Osteoblast (primary cell): ENCODE measurements around the gene FLII. TPM values are rescaled to one million over a fixed set of nuclear protein-coding genes. Genes with fewer than 3 reads are reported as not detected.

Experiments
- DNase-seq: peaks from one replicate; pipeline ENCODE4 v3.0.0; 2011; ENCODE audit warnings: low spot score, mixed read lengths; ENCODE audit not compliant: insufficient read length; ENCODE audit errors: missing footprints
- H2AFZ ChIP-seq: 2 replicates; pipeline ENCODE4 v1.6.0; 2011; ENCODE audit warnings: mild to moderate bottlenecking, low read length
- H3K27ac ChIP-seq: 2 replicates; pipeline ENCODE4 v1.5.1; 2011; ENCODE audit warnings: mild to moderate bottlenecking, low read depth, low read length, moderate library complexity
- H3K27me3 ChIP-seq: 2 replicates; pipeline ENCODE4 v1.6.0; 2012; ENCODE audit warnings: mild to moderate bottlenecking, control low read depth, inconsistent platforms, low read length, moderate library complexity; ENCODE audit not compliant: insufficient read depth
- H3K36me3 ChIP-seq: 2 replicates; pipeline ENCODE4 v1.5.1; 2011; ENCODE audit warnings: mild to moderate bottlenecking, low read length, control low read depth, moderate library complexity; ENCODE audit not compliant: insufficient read depth
- H3K4me1 ChIP-seq: 2 replicates; pipeline ENCODE4 v1.5.1; 2011; ENCODE audit warnings: mild to moderate bottlenecking, low read length, control low read depth, moderate library complexity; ENCODE audit not compliant: insufficient read depth
- H3K4me2 ChIP-seq: 2 replicates; pipeline ENCODE4 v1.6.0; 2011; ENCODE audit warnings: mild to moderate bottlenecking, low read length; ENCODE audit not compliant: insufficient read depth
- H3K4me3 ChIP-seq: fragments of 200-600 bp; sonication (generic); 3 replicates; pipeline ENCODE4 v1.5.1; 2012; ENCODE audit warnings: mild to moderate bottlenecking, low read length, inconsistent platforms; ENCODE audit not compliant: insufficient read depth
- H3K79me2 ChIP-seq: 2 replicates; pipeline ENCODE4 v1.6.0; 2012; ENCODE audit warnings: mild to moderate bottlenecking, low read length, control low read depth, inconsistent platforms; ENCODE audit not compliant: insufficient read depth
- H3K9me3 ChIP-seq: 2 replicates; pipeline ENCODE4 v1.5.1; 2011; ENCODE audit warnings: low read depth, low read length, control low read depth
- H4K20me1 ChIP-seq: 2 replicates; pipeline ENCODE4 v1.6.0; 2012; ENCODE audit warnings: mild to moderate bottlenecking, low read length, control low read depth; ENCODE audit not compliant: insufficient read depth
- total RNA-seq: library from RNA; depleted of rRNA; stranded (reverse); fragments of >200 nt; gene quantifications from 2 replicates; pipeline ENCODE4 v1.2.3, GENCODE V29; 2012
- TF ChIP-seq, protein P1 (sequence below): IDR thresholded peaks from 2 replicates; pipeline ENCODE4 v1.5.1; 2011; ENCODE audit warnings: mild to moderate bottlenecking, low read depth, low read length, moderate library complexity; ENCODE audit errors: extremely low read depth

FLII gene
- total RNA-seq, 1 donor = 212 TPM

DNA sequence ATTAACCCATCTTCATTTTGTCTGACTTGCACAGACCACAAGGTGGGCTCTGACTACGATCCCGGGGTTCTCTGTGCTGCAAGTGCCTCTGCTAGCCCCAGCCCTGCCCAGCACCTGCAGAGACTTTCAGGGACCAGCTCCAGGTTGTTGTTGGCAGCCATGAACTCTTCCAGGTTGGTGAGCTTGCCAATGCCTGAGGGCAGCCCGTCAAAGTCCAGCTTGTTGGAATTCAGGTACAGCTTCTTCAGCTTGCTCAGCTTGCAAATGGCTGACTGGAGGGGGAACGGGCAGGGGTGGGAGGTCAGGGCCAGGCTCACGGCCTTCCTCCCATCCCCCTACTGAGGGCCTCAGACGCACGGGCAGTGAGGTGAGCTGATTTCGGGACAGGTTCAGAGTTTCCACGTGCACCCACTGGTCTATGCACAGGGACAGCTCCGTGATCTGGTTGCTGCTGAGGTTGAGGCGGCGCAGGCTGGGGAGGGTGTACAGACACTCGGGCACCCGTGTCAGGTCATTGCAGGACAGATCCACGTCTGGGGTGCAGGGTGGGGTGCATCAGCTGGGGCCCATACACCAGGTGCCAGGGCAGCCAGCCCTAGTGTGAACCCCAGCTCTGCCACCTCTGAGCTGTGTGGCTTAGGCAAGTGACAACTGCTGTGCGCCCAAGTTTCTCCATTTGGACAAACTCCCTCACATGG, 5.2 kb downstream of the FLII start:
- Histone ChIP-seq H3K27ac (no peak overlapping the region), H3K4me3 (no peak overlapping the region), H3K79me2 (peaks cover 49% of the 10 kb centered on the region), H3K4me1 (peaks cover 9% of the 10 kb centered on the region), H3K4me2 (no peak overlapping the region), H3K9me3 (no peaks in the 10 kb centered on the region), H2AFZ (no peak overlapping the region), H4K20me1 (peaks cover 43% of the 10 kb centered on the region), H3K36me3 (peaks cover 80% of the 10 kb centered on the region), H3K27me3 (no peaks in the 10 kb centered on the region)
- no peak for DNase-seq
- TF ChIP-seq, protein P1, sequence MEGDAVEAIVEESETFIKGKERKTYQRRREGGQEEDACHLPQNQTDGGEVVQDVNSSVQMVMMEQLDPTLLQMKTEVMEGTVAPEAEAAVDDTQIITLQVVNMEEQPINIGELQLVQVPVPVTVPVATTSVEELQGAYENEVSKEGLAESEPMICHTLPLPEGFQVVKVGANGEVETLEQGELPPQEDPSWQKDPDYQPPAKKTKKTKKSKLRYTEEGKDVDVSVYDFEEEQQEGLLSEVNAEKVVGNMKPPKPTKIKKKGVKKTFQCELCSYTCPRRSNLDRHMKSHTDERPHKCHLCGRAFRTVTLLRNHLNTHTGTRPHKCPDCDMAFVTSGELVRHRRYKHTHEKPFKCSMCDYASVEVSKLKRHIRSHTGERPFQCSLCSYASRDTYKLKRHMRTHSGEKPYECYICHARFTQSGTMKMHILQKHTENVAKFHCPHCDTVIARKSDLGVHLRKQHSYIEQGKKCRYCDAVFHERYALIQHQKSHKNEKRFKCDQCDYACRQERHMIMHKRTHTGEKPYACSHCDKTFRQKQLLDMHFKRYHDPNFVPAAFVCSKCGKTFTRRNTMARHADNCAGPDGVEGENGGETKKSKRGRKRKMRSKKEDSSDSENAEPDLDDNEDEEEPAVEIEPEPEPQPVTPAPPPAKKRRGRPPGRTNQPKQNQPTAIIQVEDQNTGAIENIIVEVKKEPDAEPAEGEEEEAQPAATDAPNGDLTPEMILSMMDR = no peak

DNA sequence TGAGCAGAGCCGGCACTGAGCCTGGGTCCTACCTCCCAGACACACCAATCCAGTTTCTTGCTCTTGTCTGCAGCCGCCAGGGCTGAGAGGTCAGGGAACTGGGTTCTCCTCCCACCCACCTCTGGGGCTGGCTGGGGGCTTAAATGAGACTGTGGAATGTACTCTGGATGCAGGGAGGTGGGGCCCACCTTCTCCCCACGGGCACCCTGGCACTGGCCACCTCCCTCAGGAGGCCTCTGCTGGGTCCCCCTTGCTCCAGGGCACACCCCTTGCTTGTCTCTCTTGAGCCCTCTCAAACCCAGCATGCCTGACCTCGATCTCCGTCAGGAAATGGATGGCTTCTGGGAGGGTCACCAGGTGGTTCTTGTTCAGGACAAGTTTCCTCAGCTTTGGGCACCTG, 6.4 kb downstream of the FLII start:
- H3K27me3 ChIP-seq = no peaks in the 10 kb centered on the region
- H3K27ac ChIP-seq = no peak overlapping the region
- H3K4me3 ChIP-seq = no peak overlapping the region
- H3K36me3 ChIP-seq = peaks cover 91% of the 10 kb centered on the region
- no peaks in the 10 kb centered on the region for H3K9me3 ChIP-seq
- H3K79me2 ChIP-seq = peaks cover 39% of the 10 kb centered on the region
- H4K20me1 ChIP-seq = peaks cover 46% of the 10 kb centered on the region
- no peak for DNase-seq
- peaks cover 3% of the 10 kb centered on the region for H3K4me1 ChIP-seq
- no peak overlapping the region for H2AFZ ChIP-seq
- H3K4me2 ChIP-seq = no peak overlapping the region
- TF ChIP-seq, protein P1 = no peak

DNA sequence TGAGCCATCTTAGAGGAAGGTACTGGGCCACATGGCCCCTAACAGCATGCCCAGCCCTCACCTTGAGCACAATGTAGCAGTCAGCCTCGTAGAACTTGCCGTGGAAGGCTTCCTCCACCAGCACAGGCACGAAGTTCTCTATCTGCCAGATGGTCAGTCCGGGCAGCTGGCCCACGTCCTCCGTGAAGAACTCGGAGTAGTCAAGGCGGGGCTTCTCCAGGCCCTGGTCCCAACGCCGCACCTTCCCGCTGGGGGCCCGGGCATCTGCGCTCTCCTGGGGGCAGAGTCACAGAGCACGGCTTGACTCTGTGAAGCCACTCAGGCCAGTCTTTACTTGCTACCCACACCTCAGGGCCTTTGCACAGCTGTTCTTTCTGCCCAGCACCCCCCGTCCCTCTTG, 7.3 kb downstream of the FLII start:
- Histone ChIP-seq H3K4me2 (no peak overlapping the region), H2AFZ (no peak overlapping the region), H3K27me3 (no peaks in the 10 kb centered on the region), H4K20me1 (peaks cover 41% of the 10 kb centered on the region), H3K36me3 (peaks cover 94% of the 10 kb centered on the region), H3K9me3 (no peaks in the 10 kb centered on the region), H3K4me1 (no peaks in the 10 kb centered on the region), H3K27ac (no peak overlapping the region), H3K79me2 (peaks cover 30% of the 10 kb centered on the region), H3K4me3 (no peak overlapping the region)
- TF ChIP-seq, protein P1 = no peak
- DNase-seq = no peak

DNA sequence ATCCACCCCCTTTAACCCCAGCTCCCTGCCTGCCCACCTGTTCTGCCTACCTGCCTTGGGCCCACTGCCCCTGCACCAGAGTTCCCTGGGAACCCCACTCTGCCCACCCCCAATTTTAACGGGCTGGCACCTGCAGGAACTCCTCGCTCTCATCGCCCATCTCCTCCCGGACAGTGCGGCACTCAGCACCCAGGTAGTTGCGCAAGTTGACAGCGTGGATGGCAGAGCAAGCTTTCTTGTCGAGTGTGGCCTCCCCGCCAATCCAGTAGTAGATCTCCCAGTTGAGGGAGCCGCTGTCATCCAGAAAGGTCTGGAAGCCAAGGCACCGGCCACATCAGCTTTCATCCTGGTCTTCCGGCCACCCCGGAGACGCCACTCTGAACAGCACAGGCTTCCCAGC, 7.8 kb downstream of the FLII start:
- Histone ChIP-seq H2AFZ (no peak overlapping the region), H3K79me2 (peaks cover 25% of the 10 kb centered on the region), H4K20me1 (peaks cover 36% of the 10 kb centered on the region), H3K9me3 (no peaks in the 10 kb centered on the region), H3K4me3 (no peak overlapping the region), H3K4me2 (no peak overlapping the region), H3K27ac (no peak overlapping the region), H3K27me3 (no peaks in the 10 kb centered on the region), H3K4me1 (no peaks in the 10 kb centered on the region), H3K36me3 (peaks cover 94% of the 10 kb centered on the region)
- TF ChIP-seq, protein P1 = no peak
- no peak for DNase-seq
